Activated CD4-positive, alpha-beta T cell treated with anti-CD3 and anti-CD28 coated beads, Interleukin-2, amount 50 U/mL, for 1 hour (primary cell): ENCODE measurements around the gene ABCB9.
"Not testable (repeated sequence)": the region's sequence is repeated elsewhere in the genome, so short reads cannot be mapped to it uniquely, and the experiment has no call there.

Source experiments
- DNase-seq: peaks from one replicate; pipeline ENCODE4 v3.0.0-alpha.2; 2020

The ABCB9 gene

DNA sequence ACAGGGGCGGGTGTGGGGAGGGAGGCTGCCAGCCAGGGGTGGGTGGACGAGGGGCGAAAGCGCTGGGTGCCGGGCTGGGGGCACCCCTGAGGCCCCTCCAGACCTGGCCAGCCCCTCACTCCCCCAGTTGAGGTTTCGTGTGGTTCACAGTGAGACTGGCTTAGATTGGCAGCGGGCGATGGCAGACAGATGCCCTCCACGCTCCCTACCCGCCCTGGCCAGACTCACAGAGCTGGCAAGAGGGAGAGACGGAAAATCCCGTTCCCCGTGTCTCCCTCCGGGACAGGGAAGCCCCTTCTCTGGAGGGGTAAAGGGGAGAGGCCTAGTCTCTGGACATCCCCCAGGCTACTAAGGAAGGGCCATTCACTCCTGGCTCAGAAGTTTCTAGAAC lies 37.1 kb downstream of the ABCB9 start:
- DNase-seq: no peak

DNA sequence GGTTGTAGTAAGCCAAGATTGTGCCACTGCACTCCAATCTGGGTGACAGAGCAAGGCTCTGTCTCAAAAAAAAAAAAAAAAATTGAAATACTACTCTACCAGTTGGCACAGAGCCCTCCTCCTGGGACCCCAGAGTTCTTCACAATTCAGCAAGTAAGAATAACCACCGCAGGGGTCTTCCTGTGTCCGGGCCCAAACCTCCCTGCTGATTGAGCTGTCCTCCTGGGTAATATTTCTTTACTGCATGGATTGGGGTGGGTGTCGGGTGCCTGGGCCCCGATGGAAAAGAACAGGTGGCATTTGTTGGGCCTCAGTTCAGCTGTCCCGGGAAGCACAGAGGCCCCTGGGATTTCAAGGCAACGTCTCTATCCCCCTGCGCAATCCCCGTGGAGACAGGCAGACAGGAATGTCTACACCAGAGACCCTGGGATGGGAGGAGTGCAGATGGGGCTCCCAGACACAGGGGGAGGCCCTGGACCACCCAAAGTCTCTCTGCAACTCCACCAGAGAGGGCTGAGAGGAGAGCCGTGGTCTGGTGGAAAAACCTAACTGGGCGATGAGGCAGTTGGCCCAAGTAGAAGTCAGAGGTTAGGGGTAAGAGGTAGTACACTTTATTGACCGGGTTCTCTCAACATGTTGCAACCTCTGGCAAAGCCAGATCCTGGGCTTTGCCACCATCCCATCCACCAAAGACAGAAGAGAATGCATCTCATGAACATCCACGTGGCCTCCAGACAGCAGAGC lies 37.7 kb downstream of the ABCB9 start:
- no peak for DNase-seq

DNA sequence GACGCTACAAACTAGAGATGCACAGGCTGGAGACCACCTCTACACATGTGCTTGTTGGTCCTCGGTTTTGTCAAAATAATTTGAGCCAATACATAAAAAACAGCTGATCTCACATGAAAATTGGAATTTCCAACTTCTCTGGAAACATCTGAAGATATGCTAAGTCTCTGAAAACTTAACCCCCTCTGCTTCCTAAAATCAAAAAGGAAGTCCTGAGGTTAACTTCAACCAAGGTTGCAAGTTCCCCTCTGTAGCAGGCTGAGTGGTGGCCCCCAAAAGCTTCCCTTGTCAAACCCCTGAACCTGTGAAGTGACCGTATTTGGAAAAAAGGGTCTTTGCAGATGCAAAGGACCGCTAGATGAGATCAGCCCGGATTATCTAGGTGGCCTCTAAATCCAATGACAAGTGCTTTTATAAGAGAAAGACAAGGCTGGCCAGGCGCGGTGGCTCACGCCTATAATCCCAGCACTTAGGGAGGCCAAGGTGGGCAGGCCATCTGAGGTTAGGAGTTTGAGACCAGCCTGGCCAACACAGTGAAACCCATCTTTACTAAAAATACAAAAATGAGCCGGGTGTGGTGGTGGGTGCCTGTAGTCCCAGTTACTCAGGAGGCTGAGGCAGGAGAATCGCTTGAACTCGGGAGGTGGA lies 38.4 kb downstream of the ABCB9 start:
- no peak for DNase-seq

- DNase-seq: no peak
Measured at GRCh38 chr12:122921917-122922316, 44.3 kb downstream of the ABCB9 start.

GRCh38 chr12:122920687-122921086 lies 45.6 kb downstream of the ABCB9 start:
- no peak for DNase-seq

DNA sequence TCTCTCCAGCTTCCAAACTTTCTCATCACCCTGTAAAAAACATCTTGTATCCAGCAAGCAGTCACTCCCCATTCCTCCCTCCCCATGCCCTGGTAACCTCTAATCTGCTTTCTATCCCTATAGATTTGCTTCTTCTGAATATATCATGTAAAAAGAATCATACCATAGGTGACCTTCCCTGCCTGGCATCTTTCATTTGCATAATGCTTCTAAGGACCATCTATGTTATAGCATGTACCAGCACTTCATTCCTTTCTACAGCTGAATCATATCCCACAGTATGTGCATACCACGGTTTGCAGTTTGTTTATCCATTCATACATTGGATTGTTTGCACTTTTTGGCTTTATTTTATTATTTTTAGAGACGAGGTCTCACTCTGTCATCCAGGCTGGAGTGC lies 47.4 kb downstream of the ABCB9 start:
- no peak for DNase-seq

DNA sequence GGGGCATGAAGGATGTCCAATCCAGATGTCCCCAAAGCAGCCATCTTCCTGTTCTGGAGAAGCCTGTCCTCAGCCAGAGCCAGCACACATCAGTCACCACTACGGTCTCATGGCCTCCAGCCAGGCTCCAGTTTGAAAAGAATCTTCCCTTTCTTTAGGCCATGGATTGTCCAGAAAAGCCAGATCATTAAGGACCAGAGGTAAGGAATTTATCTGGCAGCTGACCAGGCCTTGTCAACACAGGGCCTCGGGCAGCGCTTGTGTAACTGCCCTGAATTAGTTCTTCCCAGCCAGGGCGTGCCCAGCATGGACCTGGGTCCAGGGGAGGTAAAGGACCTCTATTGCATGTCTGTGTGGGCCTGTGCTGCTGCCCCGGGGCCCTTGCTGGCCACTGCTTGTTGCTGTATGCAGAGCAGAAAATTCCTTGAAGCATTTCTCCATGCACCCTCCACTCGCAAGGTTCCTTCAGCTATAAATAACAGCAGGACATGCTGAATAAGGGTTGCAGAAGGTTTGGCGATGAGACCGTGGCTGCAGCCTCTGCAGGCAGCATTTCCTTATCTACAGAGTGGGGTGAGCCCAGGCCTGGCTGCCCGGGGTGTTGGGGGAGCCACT lies 48.6 kb downstream of the ABCB9 start:
- no peak for DNase-seq

DNA sequence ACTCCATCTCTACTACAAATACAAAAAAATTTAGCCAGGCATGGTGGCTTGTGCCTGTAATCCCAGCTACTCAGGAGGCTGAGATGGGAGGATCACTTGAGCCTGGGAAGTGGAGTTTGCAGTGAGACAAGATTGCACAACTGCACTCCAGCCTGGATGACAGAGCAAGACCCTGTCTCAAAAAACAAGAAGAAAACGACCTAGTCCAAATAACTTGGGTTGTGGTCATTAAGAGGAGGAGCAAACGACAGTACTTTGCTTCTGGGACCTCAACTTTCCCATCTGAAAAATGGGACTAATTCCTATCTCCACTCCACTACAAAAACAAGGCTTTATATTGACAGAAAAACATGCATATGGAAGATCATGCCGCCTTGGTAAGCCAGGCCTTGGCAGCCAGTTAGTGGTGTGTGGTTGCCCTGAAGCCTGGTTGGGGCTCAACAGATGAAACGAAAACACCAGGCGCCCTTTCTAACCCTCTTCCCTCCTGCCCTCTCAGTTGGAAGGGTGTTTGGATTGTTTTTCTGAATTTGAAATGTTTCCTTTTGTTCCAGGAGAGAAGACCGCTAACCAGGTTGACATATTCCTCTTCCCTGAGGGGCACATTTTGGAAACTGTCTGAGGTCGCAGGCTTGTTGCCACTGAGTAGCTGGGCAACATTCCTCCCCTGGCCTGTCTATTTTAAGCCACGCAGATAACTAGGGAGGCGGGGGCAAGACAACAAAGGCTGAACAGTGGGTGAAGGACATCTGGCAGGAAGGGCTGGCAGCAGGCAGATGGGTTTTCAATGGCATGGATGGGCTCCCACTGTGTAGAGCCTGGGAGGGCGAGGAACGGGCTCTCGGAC lies 56.6 kb downstream of the ABCB9 start:
- no peak for DNase-seq

DNA sequence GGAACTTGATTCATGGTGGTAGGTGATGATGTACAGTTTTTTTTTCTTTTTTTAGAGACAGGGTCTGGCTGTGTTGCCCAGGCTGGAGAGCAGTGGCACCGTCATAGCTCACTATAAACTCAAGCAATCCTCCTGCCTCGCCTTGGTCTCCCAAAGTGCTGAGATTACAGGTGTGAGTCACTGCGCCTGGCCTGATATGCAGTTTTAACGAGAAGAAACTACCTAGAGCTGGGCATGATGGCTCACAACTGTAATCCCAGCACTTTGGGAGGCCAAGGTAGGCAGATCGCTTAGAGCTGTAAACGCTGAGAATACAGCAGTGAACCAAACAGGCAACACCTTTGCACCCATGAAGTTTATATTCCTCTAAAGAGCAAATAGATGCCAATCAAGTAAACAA lies 57.3 kb downstream of the ABCB9 start:
- no peak for DNase-seq

GRCh38 chr12:122905258-122905657 lies 61.0 kb downstream of the ABCB9 start:
- DNase-seq: not testable (repeated sequence)

GRCh38 chr12:122903693-122904034 lies 62.6 kb downstream of the ABCB9 start:
- no peak for DNase-seq

GRCh38 chr12:122902854-122903692 lies 63.2 kb downstream of the ABCB9 start:
- DNase-seq: no peak

DNA sequence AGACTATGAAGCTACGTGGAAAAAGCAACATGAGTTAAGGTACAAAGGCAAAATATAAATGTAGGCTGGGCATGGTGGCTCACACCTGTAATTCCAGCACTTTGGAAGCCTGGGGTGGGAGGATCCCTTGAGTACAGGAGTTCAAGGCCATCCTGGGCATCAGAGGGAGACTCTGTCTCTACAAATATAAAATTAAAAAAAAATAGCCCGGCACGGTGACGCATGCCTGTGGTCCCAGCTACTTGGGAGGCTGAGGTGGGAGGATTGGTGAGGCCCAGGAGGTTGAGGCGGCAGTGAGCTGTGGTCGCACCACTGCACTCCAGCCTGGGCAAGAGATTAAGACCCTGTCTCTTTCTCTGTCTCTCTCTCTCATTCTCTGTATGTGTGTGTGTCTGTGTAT lies 66.4 kb downstream of the ABCB9 start:
- DNase-seq: no peak

GRCh38 chr12:122896662-122897061 lies 69.6 kb downstream of the ABCB9 start:
- DNase-seq: no peak

- peak; percentile 89 for DNase-seq
Measured at GRCh38 chr12:122895704-122896636, 70.3 kb downstream of the ABCB9 start, which contains the start of gene VPS37B. TSS of gene VPS37B (minus strand) at chr12:122896124. CDS start at chr12:122896062, 62 bp downstream.

- DNase-seq: no peak
Measured at GRCh38 chr12:122895320-122895703, 71.0 kb downstream of the ABCB9 start.

DNA sequence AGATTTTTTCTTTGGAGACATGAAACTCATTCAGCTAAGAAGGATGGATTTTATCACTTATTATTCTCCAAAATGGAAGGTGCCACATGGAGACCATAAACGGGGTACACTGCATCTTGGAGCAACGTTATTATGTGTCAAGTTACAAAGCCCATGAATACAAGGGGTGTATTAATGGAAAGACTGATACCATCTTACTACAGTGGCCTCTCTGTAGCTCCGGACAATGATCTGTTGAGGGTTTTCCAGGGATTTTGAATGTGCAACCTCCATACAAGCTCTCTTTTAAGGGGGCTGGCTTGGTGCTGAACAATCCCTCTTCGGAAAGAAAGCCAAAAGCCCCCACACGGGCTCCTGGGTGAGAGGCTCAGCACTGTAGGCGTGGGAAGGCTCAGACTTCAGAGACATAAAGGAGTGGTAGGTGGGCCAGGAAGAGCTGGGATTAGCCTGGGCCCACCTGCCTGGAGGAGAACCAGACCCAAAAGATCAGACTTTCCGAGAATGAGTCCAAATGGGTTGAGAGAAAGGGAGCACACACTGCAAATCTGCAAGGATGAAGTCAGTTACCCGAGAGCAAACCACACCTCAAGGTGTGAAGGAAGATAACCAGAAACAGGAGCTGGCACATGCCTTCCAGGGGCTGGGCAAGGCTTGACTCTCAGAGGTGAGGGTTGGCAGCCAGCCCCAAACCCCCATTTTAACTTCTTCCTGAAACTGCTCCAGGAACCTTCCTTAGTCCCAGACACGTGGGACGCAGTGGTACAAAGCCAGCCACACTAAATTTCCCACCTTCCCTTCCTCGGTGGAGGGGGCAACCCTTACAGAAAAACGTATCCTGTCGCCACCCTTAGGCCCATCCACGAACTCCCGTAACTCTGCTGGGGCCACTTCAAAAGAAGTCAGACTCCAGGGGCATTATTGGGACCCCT lies 71.8 kb downstream of the ABCB9 start:
- DNase-seq: no peak

DNA sequence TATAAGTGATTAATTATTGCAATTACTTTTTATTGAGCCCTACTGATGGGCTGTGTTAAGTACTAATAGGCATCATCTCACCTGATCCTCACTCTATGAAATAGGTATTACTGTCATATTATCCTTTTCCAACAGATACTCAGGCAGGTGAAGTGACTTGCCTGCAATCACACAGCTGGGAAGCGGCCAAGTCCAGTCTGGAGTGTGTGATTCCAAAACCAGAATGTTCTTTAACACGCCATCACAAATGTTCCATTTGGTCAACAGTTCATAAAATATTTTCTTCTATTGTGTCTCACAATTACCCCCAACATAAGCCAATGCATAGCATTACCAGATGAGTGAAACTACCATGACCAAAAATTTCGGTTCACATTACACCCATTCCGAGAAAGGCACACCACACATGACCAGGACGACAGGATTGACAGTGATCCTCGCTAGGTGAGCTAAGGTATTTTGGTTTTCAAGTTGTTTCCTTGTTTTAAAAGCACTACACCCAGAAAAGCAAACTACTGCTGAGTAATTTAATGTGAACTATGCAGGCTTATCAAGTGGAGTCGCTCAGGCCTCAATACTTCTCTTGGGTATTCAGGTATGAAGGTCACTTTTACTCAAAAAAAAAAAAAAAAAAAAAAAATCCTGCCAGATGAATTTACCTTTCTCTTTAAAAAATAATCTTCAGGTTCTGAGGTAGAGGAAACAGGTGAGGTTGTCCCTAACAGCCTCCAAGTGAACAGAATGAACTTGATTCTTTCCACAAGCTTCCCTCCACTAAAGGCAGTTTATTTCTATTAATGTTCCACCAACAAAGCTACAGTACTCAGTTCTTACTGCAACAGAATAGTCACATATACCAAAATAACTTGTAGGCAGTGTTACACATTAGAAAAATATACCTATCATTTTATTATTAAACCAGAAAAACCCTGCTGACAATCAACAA lies 72.8 kb downstream of the ABCB9 start:
- no peak for DNase-seq

- DNase-seq: not testable (repeated sequence)
Measured at GRCh38 chr12:122892724-122893123, 73.5 kb downstream of the ABCB9 start.
